Peyer's patch (tissue), 4 donors: Measurements from ENCODE around the gene BARX1.

Experiments
- CTCF ChIP-seq, 6 experiments: fragments of 450-650 bp in 4 of 6; fragments of 200-600 bp in 2 of 6; sonication (generic) in 1 of 6; IDR thresholded peaks; one replicate each; pipeline ENCODE4 v1.5.1; 2017 to 2019; ENCODE audit warnings: antibody characterized with exemption in 6 of 6, mild to moderate bottlenecking in 3 of 6, moderate library complexity in 1 of 6
- POLR2A ChIP-seq, 2 donors: fragments of 450-650 bp; IDR thresholded peaks; one replicate each; pipeline ENCODE4 v1.5.1; 2017; ENCODE audit warnings: antibody characterized with exemption in 2 of 2, mild to moderate bottlenecking in 2 of 2, moderate library complexity in 2 of 2

- TF ChIP-seq CTCF (IDR thresholded peaks at IDR 0.05) (no peak), POLR2A (IDR thresholded peaks at IDR 0.05) (no peak)
These were observed 38.8 kb downstream of the BARX1 start for GRCh38 chr9:93916358-93916757.
